Measurements from ENCODE around the gene ASB13. TPM values are rescaled to one million over a fixed set of nuclear protein-coding genes. Genes with fewer than 3 reads are reported as not detected.
A peak's percentile ranks its signal among the peaks of the same experiment; 100 is the strongest.

The ASB13 gene
- total RNA-seq, 1 experiment from 2014 or later, result 13.8 TPM

DNA sequence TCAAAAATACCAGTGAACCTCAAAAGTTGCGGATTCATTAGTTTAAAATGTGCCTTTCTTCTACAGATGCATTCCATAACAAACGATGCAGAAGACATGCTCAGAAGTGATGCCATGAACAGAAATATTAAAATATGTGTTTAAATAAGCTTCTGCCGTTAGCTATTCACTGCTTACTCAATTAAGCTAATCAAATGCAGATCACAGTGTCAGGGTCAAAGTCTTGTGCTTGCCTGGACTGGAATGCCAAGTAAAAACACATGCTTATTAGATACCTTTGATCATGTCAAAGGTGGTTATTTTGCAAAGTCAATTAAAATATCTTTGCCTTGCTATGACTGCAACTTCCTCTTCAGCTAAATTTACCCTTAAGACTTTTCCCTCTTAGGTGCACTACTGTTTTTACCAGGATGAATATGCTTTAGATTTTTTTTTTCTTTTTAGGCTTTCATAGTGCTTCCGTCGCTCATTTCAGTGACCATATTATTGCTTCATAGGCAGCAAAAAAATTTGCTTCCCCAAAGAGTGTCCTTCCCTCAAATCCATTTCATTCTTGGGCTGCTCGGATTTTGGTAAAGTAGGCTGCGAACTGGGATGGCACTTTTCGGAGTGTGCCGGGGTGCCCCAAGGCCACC, 905 bp downstream of the ASB13 start:
- H3K23ac ChIP-seq (ENCODE audit: insufficient read length, low read depth, low read length), result no peak overlapping the region
- peaks cover 10% of the 10 kb centered on the region; the same call in 1 of the 2 replicates for H3K4me1 ChIP-seq (ENCODE audit: insufficient read depth, low read length)
- H3K4me2 ChIP-seq (ENCODE audit: insufficient read depth, insufficient read length, low read length), result peak overlapping the region; percentile 75
- no peak overlapping the region for H4K8ac ChIP-seq (replicated peaks; ENCODE audit: insufficient read length, low read depth, low read length)
- H3K79me1 ChIP-seq (ENCODE audit: insufficient read depth, low read depth, low read length, poor library complexity, severe bottlenecking), result no peaks in the 10 kb centered on the region
- H3K27me3 ChIP-seq (ENCODE audit: insufficient read depth, low read length), result no peaks in the 10 kb centered on the region
- H3K4ac ChIP-seq (ENCODE audit: low read depth, low read length), result no peak overlapping the region
- peaks cover 4% of the 10 kb centered on the region for H3K23me2 ChIP-seq (ENCODE audit: insufficient read length, low read depth, low read length, poor library complexity, severe bottlenecking)
- peak overlapping the region; percentile 48 for H3K9ac ChIP-seq (ENCODE audit: extremely low read depth, insufficient read length, low read length)
- H2AFZ ChIP-seq (ENCODE audit: low read length), result no peak overlapping the region
- no peak overlapping the region for H3K18ac ChIP-seq (ENCODE audit: insufficient read length, low read depth, low read length)
- H2BK15ac ChIP-seq (ENCODE audit: low read depth, low read length), result no peak overlapping the region
- H3K27ac Mint-ChIP-seq, result peak overlapping the region in 1 of 3 experiments; percentile 57; a peak in 1 of 7 replicates
- H3K27ac ChIP-seq (ENCODE audit: insufficient read length, low read depth, low read length), result no peak overlapping the region
- no peak overlapping the region for H2AK5ac ChIP-seq (ENCODE audit: insufficient read length, low read length)
- peaks cover 29 to 40% of the 10 kb centered on the region in 2 experiments for H3K4me1 Mint-ChIP-seq
- TF ChIP-seq, protein P1, sequence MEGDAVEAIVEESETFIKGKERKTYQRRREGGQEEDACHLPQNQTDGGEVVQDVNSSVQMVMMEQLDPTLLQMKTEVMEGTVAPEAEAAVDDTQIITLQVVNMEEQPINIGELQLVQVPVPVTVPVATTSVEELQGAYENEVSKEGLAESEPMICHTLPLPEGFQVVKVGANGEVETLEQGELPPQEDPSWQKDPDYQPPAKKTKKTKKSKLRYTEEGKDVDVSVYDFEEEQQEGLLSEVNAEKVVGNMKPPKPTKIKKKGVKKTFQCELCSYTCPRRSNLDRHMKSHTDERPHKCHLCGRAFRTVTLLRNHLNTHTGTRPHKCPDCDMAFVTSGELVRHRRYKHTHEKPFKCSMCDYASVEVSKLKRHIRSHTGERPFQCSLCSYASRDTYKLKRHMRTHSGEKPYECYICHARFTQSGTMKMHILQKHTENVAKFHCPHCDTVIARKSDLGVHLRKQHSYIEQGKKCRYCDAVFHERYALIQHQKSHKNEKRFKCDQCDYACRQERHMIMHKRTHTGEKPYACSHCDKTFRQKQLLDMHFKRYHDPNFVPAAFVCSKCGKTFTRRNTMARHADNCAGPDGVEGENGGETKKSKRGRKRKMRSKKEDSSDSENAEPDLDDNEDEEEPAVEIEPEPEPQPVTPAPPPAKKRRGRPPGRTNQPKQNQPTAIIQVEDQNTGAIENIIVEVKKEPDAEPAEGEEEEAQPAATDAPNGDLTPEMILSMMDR (conservative IDR thresholded peaks at IDR 0.05), result no peak
- H3T11ph ChIP-seq (ENCODE audit: low read length), result no peak overlapping the region
- H3K79me2 ChIP-seq (ENCODE audit: insufficient read depth, low read length), result no peaks in the 10 kb centered on the region
- DNase-seq, result no peak
- H2BK5ac ChIP-seq (ENCODE audit: insufficient read length, low read length), result no peak overlapping the region
- no peak overlapping the region for H2BK12ac ChIP-seq (ENCODE audit: insufficient read length, low read depth, low read length)
- H3K36me3 Mint-ChIP-seq (ENCODE audit: insufficient read depth in 1 of 3, low read depth in 3 of 3), result no peaks in the 10 kb centered on the region; a peak in 1 of 7 replicates
- no peak overlapping the region for H2BK120ac ChIP-seq (ENCODE audit: low read depth, low read length, poor library complexity, severe bottlenecking)
- no CpG with 5 or more reads among the region's 9 CpGs for WGBS (ENCODE audit: extremely low coverage, insufficient read length, low lambda C conversion rate)
- peaks cover 7% of the 10 kb centered on the region for H3K27me3 Mint-ChIP-seq (ENCODE audit: low read depth)
- no peak overlapping the region for H3K56ac ChIP-seq (ENCODE audit: insufficient read length, low read depth, low read length)
- no peak overlapping the region for H4K5ac ChIP-seq (ENCODE audit: insufficient read length, low read depth, low read length)
- H3K9me3 Mint-ChIP-seq, result no peaks in the 10 kb centered on the region
- H3K14ac ChIP-seq (ENCODE audit: insufficient read depth, low read length), result no peak overlapping the region; the same call in 1 of the 2 replicates
- H4K91ac ChIP-seq (ENCODE audit: insufficient read length, low read depth, low read length), result no peak overlapping the region
- no peak overlapping the region for H2BK20ac ChIP-seq (ENCODE audit: low read depth, low read length, poor library complexity, severe bottlenecking)
- H3K9me3 ChIP-seq (ENCODE audit: control insufficient read depth, low read depth, low read length), result no peaks in the 10 kb centered on the region
- no peaks in the 10 kb centered on the region for H4K20me1 ChIP-seq (ENCODE audit: control insufficient read depth, insufficient read depth, insufficient read length)
- H3K4me3 Mint-ChIP-seq, result peak overlapping the region; percentile 79 to 95
